NCI-H748 (cell line): ENCODE results near the gene TMEM63A.
"Not testable (repeated sequence)": the region's sequence is repeated elsewhere in the genome, so short reads cannot be mapped to it uniquely, and the experiment has no call there.

ENCODE experiments used
- DNase-seq: peaks from one replicate; lab custom pipeline; 2025; ENCODE audit not compliant: unreplicated experiment; lab: John Stamatoyannopoulos, UW

Gene TMEM63A

GRCh38 chr1:225823811-225824261 is 58.3 kb downstream of the TMEM63A start:
- DNase-seq: peak; percentile 24

- no peak for DNase-seq
Measured at GRCh38 chr1:225822655-225823403, 59.4 kb downstream of the TMEM63A start.

GRCh38 chr1:225820522-225821120 is 61.6 kb downstream of the TMEM63A start:
- DNase-seq: no peak

- DNase-seq: no peak
Measured at GRCh38 chr1:225819346-225820192, 62.6 kb downstream of the TMEM63A start.

- no peak for DNase-seq
Measured at GRCh38 chr1:225818229-225818628, 64.0 kb downstream of the TMEM63A start.

- no peak for DNase-seq
Measured at GRCh38 chr1:225817611-225818061, 64.5 kb downstream of the TMEM63A start.

GRCh38 chr1:225816643-225817538 is 65.3 kb downstream of the TMEM63A start:
- no peak for DNase-seq

- peak; percentile 1 for DNase-seq
Measured at GRCh38 chr1:225815526-225816178, 66.5 kb downstream of the TMEM63A start.

GRCh38 chr1:225815090-225815489 is 67.1 kb downstream of the TMEM63A start:
- not testable (repeated sequence) for DNase-seq

GRCh38 chr1:225814381-225814780 is 67.8 kb downstream of the TMEM63A start:
- no peak for DNase-seq

GRCh38 chr1:225813214-225813964 is 68.8 kb downstream of the TMEM63A start:
- peak; percentile 77 for DNase-seq

- DNase-seq: no peak
Measured at GRCh38 chr1:225812488-225813213, 69.5 kb downstream of the TMEM63A start.

GRCh38 chr1:225811622-225812487 is 70.3 kb downstream of the TMEM63A start:
- peak; percentile 10 for DNase-seq

GRCh38 chr1:225810579-225811538 is 71.3 kb downstream of the TMEM63A start:
- DNase-seq: peak; percentile 4

- peak; percentile 84 for DNase-seq
Measured at GRCh38 chr1:225809842-225810578, 72.2 kb downstream of the TMEM63A start, which contains the start of gene EPHX1. Gene EPHX1, plus strand, starts transcription at chr1:225810124. Its CDS starts 18,606 bp downstream, at chr1:225828730.

- no peak for DNase-seq
Measured at GRCh38 chr1:225808136-225808535, 74.0 kb downstream of the TMEM63A start.
